Mesothelial cell of epicardium (in vitro differentiated cells): Measurements from ENCODE around the gene CAPS. TPM values are rescaled to one million over a fixed set of nuclear protein-coding genes. Genes with fewer than 3 reads are reported as not detected.
A peak's percentile ranks its signal among the peaks of the same experiment; 100 is the strongest.
"Not testable (repeated sequence)": the region's sequence is repeated elsewhere in the genome, so short reads cannot be mapped to it uniquely, and the experiment has no call there.

Source experiments
- DNase-seq, 2 experiments: peaks; one replicate each; pipeline ENCODE4 v3.0.0; 2021; ENCODE audit warnings: low spot score in 2 of 2; ENCODE audit not compliant: unreplicated experiment in 2 of 2
- H3K27ac Mint-ChIP-seq: 2 replicates; pipeline ENCODE4 v1.8.0; 2021; ENCODE audit warnings: mixed read lengths
- H3K27me3 Mint-ChIP-seq: 2 replicates; pipeline ENCODE4 v1.8.0; 2021; ENCODE audit warnings: low read depth, mixed read lengths
- H3K36me3 Mint-ChIP-seq: 2 replicates; pipeline ENCODE4 v1.8.0; 2021; ENCODE audit warnings: mixed read lengths
- H3K4me1 Mint-ChIP-seq: 2 replicates; pipeline ENCODE4 v1.8.0; 2021; ENCODE audit warnings: mixed read lengths
- H3K4me3 Mint-ChIP-seq: 2 replicates; pipeline ENCODE4 v1.8.0; 2021; ENCODE audit warnings: mild to moderate bottlenecking, moderate library complexity, mixed read lengths
- H3K9me3 Mint-ChIP-seq: 2 replicates; pipeline ENCODE4 v1.8.0; 2021; ENCODE audit warnings: mixed read lengths
- CTCF ChIP-seq: fragments of 200-600 bp; sonication (generic); IDR thresholded peaks from one replicate; pipeline ENCODE4 v1.5.0; 2021; ENCODE audit warnings: antibody characterized with exemption; ENCODE audit not compliant: unreplicated experiment
- total RNA-seq: library from RNA; stranded (reverse); gene quantifications from 3 replicates; pipeline ENCODE4 v1.2.1, GENCODE V29; 2021

Gene CAPS
- total RNA-seq, 1 donor from 2014 or later: 16.2 TPM

- Mint-ChIP-seq H3K4me1 (peaks cover 59% of the 10 kb centered on the region), H3K27me3 (no peaks in the 10 kb centered on the region), H3K9me3 (no peaks in the 10 kb centered on the region), H3K4me3 (no peak overlapping the region), H3K27ac (no peak overlapping the region), H3K36me3 (no peaks in the 10 kb centered on the region)
- no peak for TF ChIP-seq CTCF
- DNase-seq: no peak
Measured at GRCh38 chr19:5958851-5959122, 44.7 kb downstream of the CAPS start.

GRCh38 chr19:5959260-5960004 lies 45.4 kb downstream of the CAPS start:
- DNase-seq: no peak
- H3K27me3 Mint-ChIP-seq: no peaks in the 10 kb centered on the region
- no peak for TF ChIP-seq CTCF
- no peaks in the 10 kb centered on the region for H3K9me3 Mint-ChIP-seq
- no peak overlapping the region for H3K27ac Mint-ChIP-seq
- peaks cover 52% of the 10 kb centered on the region for H3K4me1 Mint-ChIP-seq
- H3K36me3 Mint-ChIP-seq: no peaks in the 10 kb centered on the region
- no peak overlapping the region for H3K4me3 Mint-ChIP-seq

GRCh38 chr19:5960005-5961001 lies 46.2 kb downstream of the CAPS start:
- peak overlapping the region; percentile 47 for H3K27ac Mint-ChIP-seq
- DNase-seq: no peak
- no peak for TF ChIP-seq CTCF
- H3K36me3 Mint-ChIP-seq: no peaks in the 10 kb centered on the region
- H3K27me3 Mint-ChIP-seq: no peaks in the 10 kb centered on the region
- no peaks in the 10 kb centered on the region for H3K9me3 Mint-ChIP-seq
- peaks cover 46% of the 10 kb centered on the region for H3K4me1 Mint-ChIP-seq
- no peak overlapping the region for H3K4me3 Mint-ChIP-seq

GRCh38 chr19:5961641-5961968 lies 47.6 kb downstream of the CAPS start:
- not testable (repeated sequence) for H3K36me3 Mint-ChIP-seq, H3K9me3 Mint-ChIP-seq, DNase-seq, H3K27me3 Mint-ChIP-seq, H3K4me3 Mint-ChIP-seq
- Mint-ChIP-seq H3K4me1 (peaks cover 46% of the 10 kb centered on the region), H3K27ac (peak overlapping the region; percentile 17)

GRCh38 chr19:5961969-5962945 lies 48.2 kb downstream of the CAPS start:
- no peak for TF ChIP-seq CTCF
- H3K27ac Mint-ChIP-seq: peak overlapping the region; percentile 17
- no peaks in the 10 kb centered on the region for H3K27me3 Mint-ChIP-seq
- H3K4me1 Mint-ChIP-seq: peaks cover 47% of the 10 kb centered on the region
- no peaks in the 10 kb centered on the region for H3K9me3 Mint-ChIP-seq
- H3K36me3 Mint-ChIP-seq: no peaks in the 10 kb centered on the region
- H3K4me3 Mint-ChIP-seq: no peak overlapping the region
- DNase-seq: no peak

- not testable (repeated sequence) for DNase-seq, H3K4me3 Mint-ChIP-seq, H3K27ac Mint-ChIP-seq, H3K27me3 Mint-ChIP-seq, H3K36me3 Mint-ChIP-seq, H3K9me3 Mint-ChIP-seq
- peaks cover 49% of the 10 kb centered on the region for H3K4me1 Mint-ChIP-seq
Measured at GRCh38 chr19:5963259-5963658, 49.2 kb downstream of the CAPS start.
